Transverse colon (tissue), 4 donors: ENCODE data around the gene CACNA2D1. TPM values are rescaled to one million over a fixed set of nuclear protein-coding genes. Genes with fewer than 3 reads are reported as not detected.

Experiments used
- DNase-seq: peaks from one replicate; pipeline ENCODE4 v3.0.0-alpha.2; 2019
- H3K27ac ChIP-seq, 4 donors: fragments of 200-600 bp; sonication (generic); 2 replicates each; pipeline ENCODE4 v1.5.1; 2016 to 2018; ENCODE audit warnings: inconsistent platforms in 4 of 4
- H3K27me3 ChIP-seq: fragments of 200-600 bp; sonication (generic); 2 replicates; pipeline ENCODE4 v1.5.1; 2017; ENCODE audit warnings: inconsistent platforms
- H3K36me3 ChIP-seq, 4 donors: fragments of 200-600 bp; sonication (generic); 2 replicates each; pipeline ENCODE4 v1.5.1; 2017 to 2019; ENCODE audit warnings: inconsistent platforms in 4 of 4
- H3K4me1 ChIP-seq, 4 donors: fragments of 200-600 bp; sonication (generic); 2 replicates each; pipeline ENCODE4 v1.5.1; 2017 to 2020; ENCODE audit warnings: inconsistent platforms in 4 of 4
- H3K4me3 ChIP-seq, 4 donors: fragments of 200-600 bp; sonication (generic); 1 replicate in 1 of 4; 2 replicates in 3 of 4; pipeline versions ENCODE4 v1.5.1 to v1.6.1; 2017 to 2019; ENCODE audit warnings: inconsistent platforms in 4 of 4
- H3K9me3 ChIP-seq, 2 donors: fragments of 200-600 bp; sonication (generic); 2 replicates each; pipeline ENCODE4 v1.5.1; 2017 to 2019; ENCODE audit warnings: inconsistent platforms in 2 of 2
- EP300 ChIP-seq: sonication (generic); formaldehyde crosslinking; IDR thresholded peaks from one replicate; pipeline ENCODE4 v1.6.1; 2017; ENCODE audit warnings: antibody characterized with exemption, low read depth
- POLR2A ChIP-seq: fragments of 450-650 bp; IDR thresholded peaks from one replicate; pipeline ENCODE4 v1.6.1; 2016; ENCODE audit warnings: antibody characterized with exemption, mild to moderate bottlenecking, moderate library complexity
- POLR2AphosphoS5 ChIP-seq, 3 donors: sonication (generic); formaldehyde crosslinking; IDR thresholded peaks; one replicate each; pipeline ENCODE4 v1.6.1; 2016; ENCODE audit warnings: antibody characterized with exemption in 3 of 3
- WGBS, 2 donors: methylation state at CpG; one replicate each; pipeline ENCODE4 v1.1.5; 2018; ENCODE audit warnings: low coverage in 1 of 2; 5-methylcytosine and 5-hydroxymethylcytosine counted together
- in situ Hi-C, 4 donors: fragments of 200-750 bp; cut with MboI; loops; one replicate each; pipeline versions ENCODE4 v1.15.0 to v1.15.1; 2017; ENCODE audit warnings: low sequenced_read_pairs in 3 of 4, low pct_ligation_motif_present in 1 of 4, low pct_unique_long_range_greater_than_20kb in 1 of 4
- intact Hi-C: fragments of 100-400 bp; cut with DNase I; formaldehyde crosslinking; loops from one replicate; pipeline ENCODE4 v1.15.1; 2023; ENCODE audit warnings: low total_unique reads
- total RNA-seq, 4 donors: library from RNA; depleted of rRNA; stranded (reverse); fragments of >200 nt; gene quantifications; one replicate each; pipeline ENCODE4 v1.1.0, GENCODE V29; 2016
- TF ChIP-seq, protein P1 (sequence below), 5 experiments: fragments of 200-600 bp in 3 of 5; fragments of 450-650 bp in 2 of 5; sonication (generic) in 3 of 5; IDR thresholded peaks; 1 replicate in 2 of 5; 2 replicates in 3 of 5; pipeline ENCODE4 v1.5.1; 2016 to 2017; ENCODE audit warnings: antibody characterized with exemption in 5 of 5, inconsistent platforms in 3 of 5, mild to moderate bottlenecking in 2 of 5, moderate library complexity in 1 of 5

Gene CACNA2D1
- total RNA-seq, 4 donors from 2014 or later = 11.0 to 126 (median 22.9) TPM

DNA sequence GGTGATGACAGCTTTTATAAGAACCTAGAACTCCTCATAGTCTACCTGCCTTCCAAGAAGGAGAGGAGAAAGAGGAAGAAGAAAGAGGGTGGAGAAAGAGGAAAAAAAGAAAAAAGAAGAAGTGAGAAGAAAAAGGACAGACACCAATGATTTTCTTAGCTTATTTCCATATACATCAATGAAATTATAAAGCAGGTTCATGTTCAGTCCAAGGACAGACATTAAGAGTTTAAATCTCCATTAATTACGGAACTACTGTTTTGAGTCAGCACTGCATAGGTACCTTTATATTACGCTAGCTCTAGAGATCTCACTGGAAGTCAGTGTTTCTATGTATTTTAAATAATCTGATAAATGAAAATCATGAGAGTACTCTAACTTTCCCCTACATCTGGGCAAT, 364.8 kb downstream of the CACNA2D1 start:
- Histone ChIP-seq H3K9me3 (no peaks in the 10 kb centered on the region), H3K27me3 (no peaks in the 10 kb centered on the region), H3K36me3 (no peaks in the 10 kb centered on the region), H3K27ac (no peak overlapping the region), H3K4me1 (peaks cover 0 to 5% (median 0%) of the 10 kb centered on the region in 4 donors), H3K4me3 (no peak overlapping the region)
- in situ Hi-C loops (no loop called here), intact Hi-C loops (no loop called here)
- TF ChIP-seq POLR2AphosphoS5 (IDR thresholded peaks at IDR 0.05) = no peak
- TF ChIP-seq POLR2A = no peak
- TF ChIP-seq, protein P1, sequence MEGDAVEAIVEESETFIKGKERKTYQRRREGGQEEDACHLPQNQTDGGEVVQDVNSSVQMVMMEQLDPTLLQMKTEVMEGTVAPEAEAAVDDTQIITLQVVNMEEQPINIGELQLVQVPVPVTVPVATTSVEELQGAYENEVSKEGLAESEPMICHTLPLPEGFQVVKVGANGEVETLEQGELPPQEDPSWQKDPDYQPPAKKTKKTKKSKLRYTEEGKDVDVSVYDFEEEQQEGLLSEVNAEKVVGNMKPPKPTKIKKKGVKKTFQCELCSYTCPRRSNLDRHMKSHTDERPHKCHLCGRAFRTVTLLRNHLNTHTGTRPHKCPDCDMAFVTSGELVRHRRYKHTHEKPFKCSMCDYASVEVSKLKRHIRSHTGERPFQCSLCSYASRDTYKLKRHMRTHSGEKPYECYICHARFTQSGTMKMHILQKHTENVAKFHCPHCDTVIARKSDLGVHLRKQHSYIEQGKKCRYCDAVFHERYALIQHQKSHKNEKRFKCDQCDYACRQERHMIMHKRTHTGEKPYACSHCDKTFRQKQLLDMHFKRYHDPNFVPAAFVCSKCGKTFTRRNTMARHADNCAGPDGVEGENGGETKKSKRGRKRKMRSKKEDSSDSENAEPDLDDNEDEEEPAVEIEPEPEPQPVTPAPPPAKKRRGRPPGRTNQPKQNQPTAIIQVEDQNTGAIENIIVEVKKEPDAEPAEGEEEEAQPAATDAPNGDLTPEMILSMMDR (IDR thresholded peaks at IDR 0.05) = no peak
- no peak for TF ChIP-seq EP300
- WGBS, 2 donors = 76 to 83% methylated on average over 2 of the region's 2 CpGs
- DNase-seq = no peak

DNA sequence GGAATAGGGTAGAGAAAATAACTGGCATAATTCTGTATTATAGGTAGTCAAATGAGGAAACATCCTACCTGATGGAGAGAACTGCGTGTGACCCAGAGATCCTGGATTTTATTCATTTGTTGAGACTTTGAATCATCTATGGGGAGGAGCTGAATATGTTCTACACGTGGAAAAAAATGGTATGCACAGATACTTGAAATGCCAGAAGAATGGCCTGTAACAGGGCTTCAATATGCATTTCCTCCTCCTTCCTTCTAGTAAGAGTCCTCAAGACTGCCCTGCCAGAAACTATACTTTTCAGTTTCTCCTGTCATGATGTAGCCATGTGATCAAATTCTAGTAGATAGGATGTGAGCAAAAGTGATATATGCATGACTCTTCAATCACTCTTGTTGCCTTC, 372.1 kb downstream of the CACNA2D1 start:
- H3K4me3 ChIP-seq = no peak overlapping the region
- no peaks in the 10 kb centered on the region for H3K36me3 ChIP-seq
- H3K27me3 ChIP-seq = no peaks in the 10 kb centered on the region
- H3K9me3 ChIP-seq = no peaks in the 10 kb centered on the region
- TF ChIP-seq POLR2AphosphoS5 (IDR thresholded peaks at IDR 0.05) (no peak), EP300 (no peak), POLR2A (no peak)
- TF ChIP-seq, protein P1 (IDR thresholded peaks at IDR 0.05) = no peak
- intact Hi-C loops (no loop called here), in situ Hi-C loops (no loop called here)
- 64 to 82% methylated on average over 2 of the region's 2 CpGs for WGBS, 2 donors
- no peak for DNase-seq
- no peak overlapping the region for H3K27ac ChIP-seq
- no peaks in the 10 kb centered on the region for H3K4me1 ChIP-seq

DNA sequence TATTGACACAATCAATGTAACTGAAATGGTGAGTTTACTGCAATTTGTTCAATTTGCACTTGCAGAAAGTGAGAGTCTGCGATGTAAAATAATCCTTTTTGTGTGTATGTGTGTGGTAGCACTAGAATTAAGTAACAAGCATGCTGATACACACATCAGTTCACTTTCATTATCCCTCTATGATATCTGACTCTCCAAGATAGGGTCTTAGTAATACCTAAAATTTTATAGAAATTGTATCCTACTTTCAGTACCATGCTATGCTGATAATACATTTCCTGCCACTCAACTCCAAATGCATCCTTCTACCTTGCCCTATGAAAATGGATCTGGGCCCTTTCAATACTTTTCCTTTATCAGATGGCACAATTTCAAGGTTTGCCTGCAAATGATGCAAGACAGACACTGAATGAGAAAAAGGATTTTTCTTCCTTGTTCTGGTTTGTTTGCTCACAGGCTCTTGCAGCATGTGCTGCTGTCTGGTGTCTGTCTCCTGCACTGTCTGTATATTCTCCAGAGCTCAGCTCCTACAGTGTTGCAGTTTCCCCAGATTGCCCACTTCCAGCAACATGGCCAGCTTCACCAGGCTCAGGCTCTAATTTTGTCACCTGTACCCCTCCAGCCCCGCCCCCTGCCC, 375.8 kb downstream of the CACNA2D1 start:
- Histone ChIP-seq H3K27me3 (no peaks in the 10 kb centered on the region), H3K4me1 (no peaks in the 10 kb centered on the region), H3K36me3 (no peaks in the 10 kb centered on the region), H3K4me3 (no peak overlapping the region), H3K9me3 (no peaks in the 10 kb centered on the region), H3K27ac (no peak overlapping the region)
- intact Hi-C loops = no loop called here
- no peak for DNase-seq
- in situ Hi-C loops = no loop called here
- 81 to 100% methylated on average over 1 to 2 of the region's 2 CpGs for WGBS, 2 donors
- TF ChIP-seq POLR2A = no peak
- TF ChIP-seq EP300 = no peak
- TF ChIP-seq, protein P1 (IDR thresholded peaks at IDR 0.05) = no peak
- no peak for TF ChIP-seq POLR2AphosphoS5 (IDR thresholded peaks at IDR 0.05)

DNA sequence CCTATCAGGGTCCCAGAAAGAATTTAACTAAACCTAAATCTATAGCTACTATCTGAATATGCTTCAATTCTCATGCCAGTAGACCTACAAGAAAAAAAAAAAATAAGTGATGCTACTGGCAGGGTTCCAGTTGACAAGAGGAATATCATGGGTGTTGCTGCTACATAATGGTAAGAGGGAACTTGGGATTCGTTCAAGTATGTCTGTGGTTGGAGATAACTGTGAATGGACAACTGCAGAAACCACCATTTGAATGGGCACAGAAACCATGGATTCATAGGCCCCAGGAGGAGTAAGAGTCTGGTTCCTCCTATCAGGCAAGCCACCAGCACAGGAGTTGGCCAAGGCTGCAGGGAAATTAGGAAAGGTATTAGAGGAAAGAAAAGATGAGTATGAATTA, 386.1 kb downstream of the CACNA2D1 start:
- Histone ChIP-seq H3K4me3 (no peak overlapping the region), H3K27ac (no peak overlapping the region), H3K4me1 (no peaks in the 10 kb centered on the region), H3K27me3 (no peaks in the 10 kb centered on the region), H3K9me3 (no peaks in the 10 kb centered on the region), H3K36me3 (no peaks in the 10 kb centered on the region)
- TF ChIP-seq POLR2A (no peak), EP300 (no peak), POLR2AphosphoS5 (IDR thresholded peaks at IDR 0.05) (no peak)
- TF ChIP-seq, protein P1 (IDR thresholded peaks at IDR 0.05) = no peak
- intact Hi-C loops = no loop called here
- no peak for DNase-seq
- in situ Hi-C loops = no loop called here
- 55 to 67% methylated on average over 1 of the region's 1 CpG for WGBS, 2 donors
